Activated CD8-positive, alpha-beta memory T cell treated with anti-CD3 and anti-CD28 coated beads, Interleukin-2, amount 50 U/mL, for 1 hour (primary cell): Measurements from ENCODE around the gene DNAH10.

ENCODE experiments used
- DNase-seq: peaks from one replicate; pipeline ENCODE4 v3.0.0-alpha.2; 2020; ENCODE audit errors: extremely low read depth

The DNAH10 gene

DNA sequence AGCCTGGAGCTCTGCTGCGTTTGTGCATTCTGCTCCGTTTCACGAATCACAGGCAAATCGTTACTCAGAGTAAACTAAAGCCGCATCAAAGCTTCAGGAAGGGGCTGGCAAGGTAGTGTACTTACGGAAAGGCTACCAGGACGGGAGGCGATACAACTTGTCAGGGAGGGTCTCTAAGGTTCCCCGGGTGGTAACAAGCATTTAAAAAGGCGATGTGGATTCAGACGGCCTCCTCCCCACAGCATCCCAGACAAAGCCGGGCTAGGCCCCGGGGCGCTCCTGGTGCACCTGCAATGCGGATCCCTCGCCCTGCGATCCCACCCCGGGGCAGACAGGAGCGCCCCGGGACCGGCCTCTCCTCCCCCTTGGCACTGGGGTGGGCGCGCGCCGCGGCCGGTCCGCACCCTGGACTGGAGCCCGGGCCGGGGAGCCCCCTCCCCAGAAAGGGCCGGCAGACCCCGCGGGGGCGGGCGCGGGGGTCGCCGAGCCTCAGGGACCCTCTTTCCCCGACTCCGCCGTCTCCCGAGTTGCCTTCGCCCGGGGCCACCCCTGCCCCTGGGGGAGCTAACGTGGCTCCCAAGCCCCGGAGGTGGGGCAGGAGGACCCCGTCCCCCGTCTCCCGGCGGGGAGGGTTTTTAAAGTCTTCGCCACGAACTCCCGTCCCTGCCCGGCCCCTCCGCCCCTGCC lies 209.8 kb downstream of the DNAH10 start:
- peak; percentile 14 for DNase-seq

DNA sequence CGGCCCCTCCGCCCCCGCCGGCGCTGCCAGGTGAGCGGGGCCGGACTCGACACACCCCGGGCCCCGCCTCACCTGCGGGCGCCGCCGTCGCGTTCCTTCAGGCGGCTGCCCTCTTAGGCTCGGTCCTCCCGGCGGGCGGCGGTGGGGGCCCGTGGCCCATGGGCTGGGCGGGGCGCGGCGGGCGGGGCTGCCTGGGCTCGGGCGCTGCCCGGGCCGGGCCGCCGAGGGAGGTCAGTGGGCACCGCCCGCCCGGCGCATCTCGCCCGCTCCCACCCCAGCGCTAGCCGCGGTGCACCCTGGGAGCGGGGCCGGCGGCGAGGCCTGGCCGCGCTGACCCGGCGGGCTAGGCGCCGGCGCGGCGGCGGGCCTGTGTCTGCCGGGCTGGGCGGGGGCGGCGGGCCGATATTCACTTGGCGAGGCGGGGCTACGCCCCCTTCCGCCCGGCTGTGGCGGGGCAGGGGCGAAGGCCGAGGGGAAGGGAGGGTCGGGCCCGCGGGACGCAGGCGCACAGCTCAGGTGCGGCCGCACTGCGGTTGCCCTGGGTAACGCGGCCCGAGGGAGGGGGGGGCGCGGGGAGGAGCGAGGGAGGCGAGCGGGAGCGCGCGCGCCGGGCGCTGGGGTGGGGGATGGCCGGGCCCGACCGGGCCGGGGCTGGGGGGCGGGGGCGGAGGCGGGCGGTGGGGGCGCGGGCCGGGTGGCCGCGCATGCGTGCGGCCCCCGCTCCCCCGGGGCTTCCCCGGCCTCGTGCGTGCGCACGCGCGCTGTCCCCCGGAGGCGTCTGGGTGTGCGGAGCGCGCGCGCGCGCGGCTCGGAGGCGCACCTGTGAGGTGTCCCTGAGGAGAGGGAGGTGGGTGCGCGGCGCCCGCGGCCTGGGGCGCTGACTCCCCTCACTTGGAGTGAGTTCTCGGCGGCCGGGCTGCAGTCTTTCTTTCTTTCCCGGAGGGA lies 210.6 kb downstream of the DNAH10 start, which contains the start of the genes CCDC92 and ZNF664:
CCDC92 (minus strand) TSS at position 375 of the 945 bp plus-strand sequence. CDS start 28,526 bp downstream, outside the sequence.
ZNF664 (plus strand) TSS at position 759 of the 945 bp plus-strand sequence. CDS start 38,930 bp downstream, outside the sequence.
- DNase-seq: peak; percentile 81

DNA sequence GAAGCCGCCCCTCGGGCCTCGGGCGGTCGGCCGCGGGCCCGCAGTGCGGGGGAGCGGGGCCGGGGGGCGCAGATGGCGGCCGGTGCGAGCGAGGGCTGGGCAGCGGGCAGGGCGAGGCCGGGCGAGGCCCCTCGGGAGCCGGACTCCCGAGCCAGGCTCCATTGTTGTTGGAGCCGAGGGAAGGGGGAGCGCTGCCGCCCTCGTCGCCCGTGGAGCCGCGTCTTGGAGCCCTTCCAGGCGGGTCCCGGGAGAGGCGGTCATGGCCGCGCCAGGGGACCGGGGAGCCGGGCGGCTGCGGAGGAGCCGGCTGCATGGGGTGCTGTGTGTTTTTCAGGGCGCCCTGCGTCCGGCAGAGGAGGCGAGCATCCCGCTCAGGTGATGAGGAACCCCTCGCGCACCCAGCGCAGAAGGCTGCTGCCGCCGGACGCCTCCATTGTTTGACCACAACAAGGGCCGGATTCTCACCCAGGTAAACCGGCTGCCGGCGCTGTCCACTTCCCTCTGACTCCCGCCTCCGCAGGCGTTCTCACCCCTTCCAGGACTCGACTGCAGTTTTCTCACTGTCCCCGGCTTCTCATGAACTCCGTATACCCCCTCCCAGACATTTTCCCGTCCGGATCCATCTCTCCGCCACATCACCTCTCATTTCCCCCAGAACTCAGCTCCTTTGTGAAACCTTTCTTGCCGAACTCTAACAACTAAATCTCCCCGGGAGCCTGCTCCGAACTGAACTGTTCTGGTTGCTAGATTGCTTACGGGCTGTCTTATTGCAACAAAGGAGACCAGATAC lies 211.6 kb downstream of the DNAH10 start:
- no peak for DNase-seq

DNA sequence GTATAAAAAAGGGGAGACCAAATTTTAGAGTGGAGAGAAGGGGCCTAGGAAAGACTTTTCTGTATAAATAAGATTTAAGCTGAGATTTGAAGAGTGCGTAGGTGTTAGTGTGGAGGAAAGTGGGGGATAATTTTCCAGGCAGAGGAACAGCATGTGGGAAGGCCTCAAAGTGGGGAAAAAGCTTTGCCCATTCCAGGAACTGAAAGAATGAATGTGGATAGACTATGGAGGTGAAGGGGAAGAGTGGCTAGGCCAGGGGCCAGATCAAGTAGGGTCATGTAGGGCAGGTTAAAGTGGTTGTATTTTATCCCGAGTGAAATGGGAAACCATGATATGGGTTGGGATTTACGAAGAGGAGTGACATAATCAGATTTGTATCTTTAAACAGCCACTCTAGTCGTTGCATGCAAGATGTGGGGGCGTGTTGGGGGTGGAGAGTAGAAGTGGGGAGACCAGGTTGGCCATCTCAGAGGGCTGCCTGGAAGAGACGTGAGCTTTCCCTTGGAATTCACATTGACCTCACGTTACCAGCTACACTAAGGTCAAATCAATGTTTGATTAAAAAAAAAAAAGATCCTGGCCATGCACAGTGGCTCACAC lies 214.2 kb downstream of the DNAH10 start:
- no peak for DNase-seq

DNA sequence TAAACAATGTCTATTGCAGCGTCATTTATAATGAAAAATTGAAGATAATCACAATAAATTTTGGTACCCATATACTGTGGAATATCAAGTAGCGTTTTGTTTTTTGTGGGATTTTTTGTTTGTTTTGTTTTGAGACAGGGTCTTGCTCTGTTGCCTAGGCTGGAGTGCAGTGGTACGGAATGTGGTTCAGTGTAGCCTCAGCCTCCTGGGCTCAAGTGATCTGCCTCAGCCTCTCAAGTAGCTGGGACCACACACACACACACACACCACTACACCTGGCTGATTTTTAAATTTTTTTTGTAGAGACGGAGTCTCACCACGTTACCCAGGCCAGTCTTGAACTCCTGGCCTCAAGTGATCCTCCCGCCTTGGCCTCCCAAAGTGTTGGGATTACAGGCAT lies 217.5 kb downstream of the DNAH10 start:
- no peak for DNase-seq

DNA sequence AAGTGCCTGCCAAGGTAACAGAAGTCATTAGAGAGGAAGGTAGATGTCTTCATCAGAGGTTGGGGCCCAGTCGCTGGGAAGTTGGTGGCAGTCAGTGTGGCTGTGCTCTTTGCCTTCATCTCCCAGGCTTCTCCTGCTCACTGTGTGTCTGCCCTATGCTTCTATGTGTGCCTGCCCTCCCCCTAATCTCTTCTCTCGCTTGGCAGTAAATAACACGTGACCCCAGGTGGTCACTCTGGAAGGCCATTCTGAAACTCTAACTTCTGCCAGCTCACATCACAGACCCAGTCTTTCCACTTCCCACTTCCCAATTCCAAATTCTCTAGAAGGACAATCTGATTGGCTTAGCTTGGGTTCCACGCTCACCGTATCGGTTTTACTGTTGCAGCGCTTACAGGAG lies 220.2 kb downstream of the DNAH10 start:
- no peak for DNase-seq

DNA sequence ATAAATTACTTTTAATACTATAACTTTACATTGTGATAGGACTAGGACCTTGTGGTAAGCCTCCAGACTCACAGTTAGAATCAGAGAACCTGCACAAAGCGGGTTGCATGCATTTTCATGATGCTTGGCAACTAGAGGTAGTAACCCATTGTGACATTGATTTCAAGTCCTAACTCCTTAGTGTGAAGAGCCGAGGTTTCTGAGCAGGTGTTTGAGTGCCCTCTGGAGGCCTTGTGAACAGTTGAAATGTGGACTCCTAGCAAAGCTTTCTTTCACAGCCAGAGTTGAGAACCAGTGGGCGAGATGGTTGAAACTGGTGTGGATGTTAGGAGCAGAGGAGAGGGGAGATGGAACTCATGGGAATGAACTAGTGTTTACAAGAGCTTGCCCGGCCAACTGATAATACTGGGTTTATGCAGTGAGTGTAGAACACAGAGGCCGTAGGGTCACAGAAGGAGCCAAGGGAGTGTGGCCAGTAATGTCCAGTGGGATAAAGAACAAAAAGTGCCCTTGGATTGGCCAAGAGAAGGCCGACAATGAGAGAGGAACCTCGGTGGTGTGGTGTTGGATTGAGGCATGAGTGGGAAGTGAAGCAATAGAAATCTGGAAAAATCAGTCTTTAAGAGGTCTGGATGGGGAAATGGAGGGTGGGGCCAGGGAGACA lies 221.9 kb downstream of the DNAH10 start:
- DNase-seq: peak; percentile 20

DNA sequence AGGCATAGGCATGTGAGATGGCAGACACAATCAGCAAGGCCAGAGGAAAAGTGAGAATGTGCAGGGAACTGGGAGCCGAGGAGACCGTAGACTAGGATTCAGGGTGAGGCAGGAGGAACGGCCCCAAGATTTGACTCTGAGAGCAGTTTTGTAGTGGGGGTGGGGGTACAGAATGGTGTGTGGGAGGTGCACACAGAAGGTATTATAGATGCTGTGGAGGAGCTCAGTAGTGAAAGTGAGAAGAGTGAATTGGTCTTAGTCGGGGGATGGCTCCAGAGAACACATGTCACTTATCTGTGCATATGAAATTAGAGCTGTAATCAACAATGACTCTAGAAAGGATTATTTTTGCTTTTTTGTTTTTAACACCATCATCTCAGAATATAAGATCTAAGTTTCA lies 222.8 kb downstream of the DNAH10 start:
- DNase-seq: no peak
